ENCODE measurements around the gene MCRIP2.

DNA sequence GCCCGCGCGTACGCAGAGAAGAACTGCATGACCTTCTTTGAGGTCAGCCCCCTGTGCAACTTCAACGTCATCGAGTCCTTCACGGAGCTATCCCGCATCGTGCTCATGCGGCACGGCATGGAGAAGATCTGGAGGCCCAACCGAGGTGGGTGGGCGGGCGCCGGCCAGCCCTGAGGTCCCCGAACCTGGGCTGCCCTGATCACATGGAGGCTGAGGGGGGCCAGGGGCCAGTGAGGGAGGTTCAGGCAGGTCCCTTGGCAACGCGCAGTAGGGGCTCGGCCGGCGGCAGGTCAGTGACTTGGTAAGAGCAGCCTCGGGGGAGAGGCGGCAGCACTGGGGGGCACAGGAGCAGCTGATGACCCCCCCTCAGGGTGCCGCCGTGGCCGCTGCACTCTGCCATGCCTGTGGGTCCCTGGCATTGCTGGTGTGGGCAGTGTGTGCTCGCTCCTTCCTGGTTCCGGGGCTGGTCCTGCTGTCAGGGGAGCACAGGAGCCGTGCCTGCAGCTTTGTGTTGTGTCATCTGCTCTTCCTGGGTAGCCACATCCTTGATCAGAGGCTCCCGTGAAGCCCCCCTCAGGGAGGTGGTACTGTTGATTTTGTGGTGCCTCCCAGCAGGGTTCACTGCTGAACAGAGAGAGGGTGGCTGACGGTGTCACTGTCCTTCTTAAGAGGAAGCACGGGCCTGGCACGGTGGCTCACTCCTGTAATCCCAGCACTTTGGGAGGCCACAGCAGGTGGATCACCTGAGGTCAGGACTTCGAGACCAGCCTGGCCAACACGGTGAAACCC is 15.5 kb upstream of the MCRIP2 start:
- TF ChIP-seq POLR2A (IDR thresholded peaks at IDR 0.05) (no peak), CTCF (IDR thresholded peaks at IDR 0.05) (no peak)

Measured in adrenal gland (tissue), 5 donors.